Suprapubic skin (tissue), 4 donors: ENCODE measurements around the gene PML. TPM values are rescaled to one million over a fixed set of nuclear protein-coding genes. Genes with fewer than 3 reads are reported as not detected.

Experiments used
- DNase-seq, 2 donors: peaks; one replicate each; pipeline ENCODE4 v3.0.0-alpha.2; 2019; ENCODE audit warnings: low spot score in 2 of 2
- H3K27ac ChIP-seq: fragments of 200-600 bp; sonication (generic); one replicate; pipeline ENCODE4 v1.5.1; 2019
- H3K27me3 ChIP-seq: fragments of 200-600 bp; sonication (generic); one replicate; pipeline ENCODE4 v1.5.1; 2019
- H3K36me3 ChIP-seq: fragments of 200-600 bp; sonication (generic); one replicate; pipeline ENCODE4 v1.5.1; 2019
- H3K4me1 ChIP-seq: fragments of 200-600 bp; sonication (generic); one replicate; pipeline ENCODE4 v1.5.1; 2019
- H3K4me3 ChIP-seq: fragments of 200-600 bp; sonication (generic); one replicate; pipeline ENCODE4 v1.5.1; 2019; ENCODE audit warnings: mild to moderate bottlenecking
- H3K9me3 ChIP-seq: fragments of 200-600 bp; sonication (generic); one replicate; pipeline ENCODE4 v1.5.1; 2019
- CTCF ChIP-seq, 2 donors: fragments of 200-600 bp in 1 of 2; fragments of 450-650 bp in 1 of 2; sonication (generic) in 1 of 2; IDR thresholded peaks; one replicate each; pipeline ENCODE4 v1.5.1; 2016 to 2019; ENCODE audit warnings: antibody characterized with exemption in 2 of 2, mild to moderate bottlenecking in 1 of 2, moderate library complexity in 1 of 2
- EP300 ChIP-seq: sonication (generic); formaldehyde crosslinking; IDR thresholded peaks from one replicate; pipeline ENCODE4 v1.6.1; 2017; ENCODE audit warnings: antibody characterized with exemption
- POLR2A ChIP-seq, 2 donors: fragments of 450-650 bp; IDR thresholded peaks; one replicate each; pipeline ENCODE4 v1.6.1; 2017; ENCODE audit warnings: antibody characterized with exemption in 2 of 2, mild to moderate bottlenecking in 2 of 2, moderate library complexity in 2 of 2
- POLR2AphosphoS5 ChIP-seq, 3 donors: sonication (generic); formaldehyde crosslinking; IDR thresholded peaks; one replicate each; pipeline ENCODE4 v1.6.1; 2017; ENCODE audit warnings: antibody characterized with exemption in 3 of 3
- WGBS: methylation state at CpG from one replicate; pipeline ENCODE4 v1.1.5; 2018; 5-methylcytosine and 5-hydroxymethylcytosine counted together
- total RNA-seq, 4 donors: library from RNA; depleted of rRNA; stranded (reverse); fragments of >200 nt; gene quantifications; one replicate each; pipeline ENCODE4 v1.1.0, GENCODE V29; 2016

Gene PML
- total RNA-seq, 4 donors from 2014 or later = 59.2 to 111 (median 82.5) TPM

- Histone ChIP-seq H3K9me3 (no peaks in the 10 kb centered on the region), H3K27ac (no peak overlapping the region), H3K4me3 (no peak overlapping the region), H3K27me3 (no peaks in the 10 kb centered on the region), H3K36me3 (no peaks in the 10 kb centered on the region), H3K4me1 (peaks cover 47% of the 10 kb centered on the region)
- no peak for TF ChIP-seq CTCF (IDR thresholded peaks at IDR 0.05)
- TF ChIP-seq POLR2AphosphoS5 (IDR thresholded peaks at IDR 0.05) = no peak
- TF ChIP-seq EP300 = no peak
- TF ChIP-seq POLR2A (IDR thresholded peaks at IDR 0.05) = no peak
- peak in 1 of 2 donors; percentile 46 for DNase-seq
- WGBS = 95% methylated on average over 4 of the region's 4 CpGs
Observed at GRCh38 chr15:73955326-73955725, 39.2 kb upstream of the PML start.

DNA sequence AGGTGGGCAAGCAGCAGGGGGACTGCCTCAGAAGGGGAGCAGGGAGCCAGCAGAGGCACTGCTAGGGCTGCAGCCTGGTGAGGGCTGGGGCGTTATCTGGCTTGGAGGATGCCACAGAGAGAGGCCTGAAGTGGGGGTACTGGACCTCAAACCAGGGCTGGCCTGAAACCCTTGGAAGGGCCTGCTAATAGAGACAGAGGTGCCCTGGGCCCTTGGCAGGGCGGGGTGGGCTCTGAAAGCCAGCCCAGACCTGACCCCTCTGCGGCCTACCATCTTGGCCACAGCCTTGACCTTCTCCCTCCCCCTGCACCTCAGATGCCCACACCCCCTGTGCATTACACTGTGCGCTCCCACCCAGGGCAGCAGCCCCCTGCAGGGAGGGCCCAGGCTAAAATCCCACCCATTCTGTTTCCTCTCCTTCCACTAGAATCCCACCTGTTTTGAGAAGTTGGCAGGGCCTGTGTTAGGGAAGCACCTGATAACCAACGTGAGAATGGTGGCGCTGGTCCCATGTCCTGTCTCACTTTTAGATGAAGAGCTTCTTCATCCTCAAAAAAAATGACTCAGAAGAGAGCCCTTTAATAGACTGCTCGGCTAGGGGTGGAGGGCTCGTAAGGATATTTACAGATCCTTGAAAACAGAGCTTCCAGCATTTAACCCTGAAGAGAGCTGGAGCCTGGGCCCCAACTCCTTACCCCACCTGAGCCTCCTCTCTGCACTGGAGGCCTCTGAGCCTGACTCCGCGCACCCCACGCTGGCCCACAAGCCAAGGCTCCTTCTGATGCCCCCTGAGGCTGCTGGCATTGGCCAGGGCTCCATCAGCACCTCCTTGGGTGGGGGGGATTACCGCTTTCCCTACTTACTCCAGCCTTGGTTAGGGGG is 38.4 kb upstream of the PML start:
- peak in 1 of 2 donors; percentile 30 for DNase-seq
- Histone ChIP-seq H3K27me3 (no peaks in the 10 kb centered on the region), H3K4me3 (no peak overlapping the region), H3K27ac (no peak overlapping the region), H3K36me3 (no peaks in the 10 kb centered on the region), H3K9me3 (no peaks in the 10 kb centered on the region), H3K4me1 (peaks cover 40% of the 10 kb centered on the region)
- WGBS = 76% methylated on average over 9 of the region's 12 CpGs
- no peak for TF ChIP-seq CTCF (IDR thresholded peaks at IDR 0.05)
- no peak for TF ChIP-seq POLR2AphosphoS5 (IDR thresholded peaks at IDR 0.05)
- TF ChIP-seq EP300 = no peak
- TF ChIP-seq POLR2A (IDR thresholded peaks at IDR 0.05) = no peak

DNA sequence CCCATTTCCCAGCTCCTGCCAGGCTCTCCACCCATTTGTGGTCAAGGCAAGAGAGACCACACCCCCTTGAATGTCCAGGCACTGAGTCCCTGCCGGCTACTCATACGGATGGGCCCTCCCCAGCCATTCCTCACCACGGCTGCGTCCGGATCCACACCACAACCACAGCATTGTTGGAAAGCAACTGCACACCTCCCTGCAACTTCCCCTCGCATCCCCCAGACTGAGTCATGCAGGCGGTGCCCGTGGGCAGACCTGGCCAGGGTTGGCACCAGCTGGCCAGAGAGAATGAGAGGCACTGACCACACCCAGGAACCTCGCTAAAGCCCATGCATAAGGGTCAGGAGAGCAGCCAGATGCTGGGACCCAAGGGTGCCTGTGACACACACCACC is 37.8 kb upstream of the PML start:
- 43% methylated on average over 9 of the region's 9 CpGs for WGBS
- Histone ChIP-seq H3K36me3 (no peaks in the 10 kb centered on the region), H3K27ac (no peak overlapping the region), H3K4me3 (no peak overlapping the region), H3K9me3 (no peaks in the 10 kb centered on the region), H3K27me3 (no peaks in the 10 kb centered on the region), H3K4me1 (peaks cover 36% of the 10 kb centered on the region)
- TF ChIP-seq EP300 (no peak), CTCF (IDR thresholded peaks at IDR 0.05) (no peak), POLR2A (IDR thresholded peaks at IDR 0.05) (no peak), POLR2AphosphoS5 (IDR thresholded peaks at IDR 0.05) (no peak)
- DNase-seq = peak in 1 of 2 donors; percentile 75

DNA sequence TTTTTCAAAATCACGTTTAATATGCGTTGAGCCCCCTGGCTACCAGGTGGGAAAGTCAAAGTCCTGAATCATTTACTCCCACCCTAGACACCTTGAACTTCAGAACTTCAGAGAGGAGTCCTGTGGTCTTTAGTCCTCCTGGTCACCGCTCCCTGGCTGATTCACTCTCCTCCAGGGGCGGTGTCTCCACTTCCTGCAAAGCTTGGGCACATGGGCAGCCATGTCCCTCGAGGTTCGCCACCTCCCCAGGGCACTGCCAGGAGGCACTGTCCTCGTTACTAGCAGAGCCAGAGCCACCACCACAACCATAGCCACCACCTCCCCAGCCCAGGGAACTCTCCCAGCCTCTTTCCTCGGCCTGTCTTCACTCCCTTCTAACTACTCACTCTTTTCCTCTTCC is 37.2 kb upstream of the PML start:
- TF ChIP-seq CTCF (IDR thresholded peaks at IDR 0.05) (no peak), EP300 (no peak), POLR2AphosphoS5 (IDR thresholded peaks at IDR 0.05) (no peak), POLR2A (IDR thresholded peaks at IDR 0.05) (no peak)
- no peaks in the 10 kb centered on the region for H3K27me3 ChIP-seq
- WGBS = 81% methylated on average over 8 of the region's 8 CpGs
- no peaks in the 10 kb centered on the region for H3K9me3 ChIP-seq
- peak in 1 of 2 donors; percentile 55 for DNase-seq
- no peaks in the 10 kb centered on the region for H3K36me3 ChIP-seq
- no peak overlapping the region for H3K27ac ChIP-seq
- no peak overlapping the region for H3K4me3 ChIP-seq
- peaks cover 30% of the 10 kb centered on the region for H3K4me1 ChIP-seq

- H3K9me3 ChIP-seq = no peaks in the 10 kb centered on the region
- no peaks in the 10 kb centered on the region for H3K27me3 ChIP-seq
- DNase-seq = peak in 1 of 2 donors; percentile 16
- TF ChIP-seq CTCF (IDR thresholded peaks at IDR 0.05) = no peak
- no peak for TF ChIP-seq POLR2A (IDR thresholded peaks at IDR 0.05)
- TF ChIP-seq POLR2AphosphoS5 (IDR thresholded peaks at IDR 0.05) = no peak
- no peak for TF ChIP-seq EP300
- H3K4me1 ChIP-seq = peaks cover 27% of the 10 kb centered on the region
- no peaks in the 10 kb centered on the region for H3K36me3 ChIP-seq
- H3K27ac ChIP-seq = no peak overlapping the region
- no peak overlapping the region for H3K4me3 ChIP-seq
- 80% methylated on average over 2 of the region's 2 CpGs for WGBS
Observed at GRCh38 chr15:73957785-73958184, 36.7 kb upstream of the PML start.
